ENCODE results near the gene HOXA7.

The HOXA7 gene

DNA sequence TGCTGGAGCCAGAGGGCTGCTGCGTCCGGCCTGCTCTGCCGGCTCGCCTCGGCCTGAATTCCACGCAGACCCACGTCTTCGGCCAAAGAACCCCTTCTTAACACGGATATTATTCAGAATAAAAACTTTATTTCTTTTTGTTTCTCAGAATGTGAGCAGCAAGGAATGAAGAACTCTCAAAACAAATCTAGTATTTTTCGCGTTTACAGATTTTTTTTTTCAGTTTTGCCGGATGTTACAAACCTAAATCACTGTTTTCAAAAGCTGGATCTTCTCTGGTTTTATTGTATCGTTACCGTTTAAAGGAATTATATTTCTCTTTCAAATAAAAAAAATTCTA lies 49.6 kb downstream of the HOXA7 start:
- DNase-seq (ENCODE audit: low spot score), result no peak

DNA sequence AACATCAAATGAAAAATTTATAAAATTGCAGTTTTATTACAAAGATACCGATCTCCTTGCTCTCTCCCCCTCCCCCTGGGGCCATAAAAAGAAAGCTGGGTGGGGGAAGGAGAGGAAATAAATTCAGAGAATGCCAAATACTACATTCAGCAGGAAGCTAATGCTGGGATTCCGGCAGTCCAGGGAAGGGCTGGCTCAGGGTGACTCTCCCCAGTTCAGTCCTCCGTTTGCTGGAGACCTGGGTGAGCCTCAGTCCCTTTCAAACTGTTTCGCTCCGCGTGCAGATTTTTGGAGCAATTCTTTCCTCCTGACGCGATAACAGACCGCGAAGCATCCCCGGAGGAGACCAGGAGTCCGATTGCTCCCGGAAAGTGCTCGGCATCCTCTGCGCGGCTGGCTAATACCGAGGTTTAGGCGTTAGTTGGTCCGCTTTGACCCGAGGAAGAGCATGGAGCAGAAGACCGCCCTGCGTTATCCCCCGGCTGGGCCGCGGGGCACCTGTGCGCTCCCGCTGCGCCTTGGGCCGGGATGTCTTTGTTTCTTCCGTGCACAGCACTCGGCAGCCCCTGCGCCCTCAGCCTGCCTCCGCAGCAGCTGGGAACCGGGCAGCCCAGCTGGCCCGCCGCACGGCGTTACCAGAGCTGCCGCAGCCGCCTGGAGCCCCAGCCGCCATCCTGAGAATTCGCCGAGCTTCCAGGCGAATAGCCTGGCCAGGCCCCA lies 50.1 kb downstream of the HOXA7 start:
- DNase-seq (ENCODE audit: low spot score), result no peak

DNA sequence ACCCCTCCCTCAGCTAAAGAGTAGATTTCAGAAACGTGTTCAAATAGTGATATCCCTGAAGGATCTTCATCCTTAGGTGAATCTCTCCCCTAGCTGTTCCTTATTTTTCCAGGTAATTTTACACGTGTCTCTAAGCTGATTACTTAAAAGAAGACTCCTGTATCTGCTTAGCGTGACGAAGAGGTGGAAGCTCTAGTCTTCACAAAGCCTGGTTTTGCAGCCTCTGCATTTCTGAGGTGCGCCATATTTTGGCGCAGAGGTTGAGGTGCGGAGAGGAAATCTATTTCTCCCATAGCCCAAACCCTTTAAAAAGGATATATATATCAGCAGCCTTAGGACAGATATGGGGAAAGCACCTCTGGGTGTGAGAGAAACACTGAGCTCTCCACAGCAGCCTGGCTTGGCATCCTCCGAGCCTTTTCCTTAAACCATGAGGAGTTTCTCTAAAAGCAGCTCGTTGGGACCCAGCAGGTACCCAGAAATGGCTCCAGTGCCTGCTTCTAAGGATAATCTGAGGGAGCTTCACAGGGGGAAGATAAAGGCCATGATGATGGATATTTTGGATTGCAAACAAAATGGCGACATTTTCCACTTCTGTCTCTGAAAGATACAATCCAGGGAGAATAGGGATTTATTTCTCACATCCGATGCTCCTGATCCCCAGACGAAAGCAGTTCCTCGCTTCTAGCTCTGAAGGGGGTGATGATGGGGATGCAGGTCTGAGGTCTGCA lies 51.0 kb downstream of the HOXA7 start:
- DNase-seq (ENCODE audit: low spot score), result no peak

DNA sequence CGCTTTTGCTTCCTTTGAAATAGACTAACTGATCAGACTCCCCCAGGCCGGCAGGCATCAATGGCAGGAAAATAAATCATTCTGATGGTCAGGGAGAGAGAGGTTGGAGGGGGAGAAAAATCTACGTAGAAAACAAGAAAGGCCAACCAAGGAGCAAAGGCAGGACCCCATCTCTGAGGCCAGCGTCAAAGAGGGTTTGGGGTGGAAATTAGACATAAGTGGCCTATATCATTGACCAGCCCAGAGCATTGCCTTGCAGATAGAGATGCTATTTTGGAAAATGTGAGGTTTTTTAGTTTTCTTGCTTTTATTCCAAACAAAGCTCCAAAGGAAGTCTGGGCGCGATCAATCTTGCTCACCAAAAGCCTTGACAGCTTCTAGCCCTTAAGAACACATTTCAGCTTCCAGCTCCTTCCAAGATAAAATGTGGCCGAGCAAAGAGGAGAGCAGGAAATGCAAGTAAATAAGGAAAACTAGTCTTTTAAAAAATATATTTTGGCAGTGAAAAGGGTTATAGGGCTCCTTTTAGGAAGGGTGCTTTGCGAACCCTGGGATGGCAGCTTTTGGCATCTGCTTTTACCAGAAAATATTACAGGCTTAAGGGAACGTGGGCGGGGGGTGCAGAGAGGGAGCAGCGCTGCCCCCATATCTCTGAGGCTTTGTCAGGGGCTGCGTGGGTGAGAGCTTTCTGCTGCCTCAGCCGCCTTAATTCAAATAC lies 52.0 kb downstream of the HOXA7 start:
- no peak for DNase-seq (ENCODE audit: low spot score)

All from CD4-positive, alpha-beta T cell treated with Interleukin-2 at 100 ng/mL for 4 hours (primary cell).